Activated T-cell treated with anti-CD3 and anti-CD28 coated beads for 24 hours (primary cell): ENCODE data around the gene ZNF35.
"Not testable (repeated sequence)": the region's sequence is repeated elsewhere in the genome, so short reads cannot be mapped to it uniquely, and the experiment has no call there.

Source experiments
- DNase-seq: peaks from one replicate; pipeline ENCODE4 v3.0.0-alpha.2; 2020; ENCODE audit warnings: low read depth

The ZNF35 gene

DNA sequence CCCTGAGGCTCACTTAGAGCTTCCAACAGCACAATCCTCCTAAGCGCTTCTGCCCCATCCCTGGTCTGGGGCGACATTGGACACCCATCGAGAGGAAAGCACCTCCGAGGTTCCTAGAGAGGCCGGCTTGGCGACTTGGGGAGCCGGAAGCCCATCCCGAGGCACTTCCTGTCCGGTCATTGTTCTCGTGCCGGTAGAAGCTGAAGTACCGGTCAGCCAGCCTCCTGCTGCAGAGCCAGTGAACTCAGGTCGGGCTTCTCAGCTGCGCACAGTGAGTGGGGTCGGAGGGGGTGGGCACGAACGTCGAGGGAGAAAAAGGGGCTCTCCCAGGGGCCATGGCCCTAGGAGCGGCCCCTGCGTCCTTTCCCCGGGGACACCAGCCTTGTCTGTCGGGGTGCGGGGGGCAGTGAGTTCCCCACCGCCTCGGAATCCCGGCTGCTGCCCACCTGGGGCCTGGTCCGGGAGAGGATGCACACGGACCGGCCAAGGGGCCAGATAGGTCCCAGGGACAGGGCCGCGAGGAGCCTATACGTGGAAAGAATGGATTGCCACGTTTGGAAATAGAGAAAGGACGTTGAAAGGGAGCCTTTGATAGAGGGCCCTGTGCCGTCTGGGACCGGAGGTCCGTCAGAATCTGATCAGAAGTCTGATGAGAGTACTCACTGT is at the start of gene ZNF35:
Gene ZNF35 (plus strand): TSS at position 169 of the 666 bp plus-strand sequence. CDS start 2,336 bp downstream, outside the sequence.
- DNase-seq = peak; percentile 26

DNA sequence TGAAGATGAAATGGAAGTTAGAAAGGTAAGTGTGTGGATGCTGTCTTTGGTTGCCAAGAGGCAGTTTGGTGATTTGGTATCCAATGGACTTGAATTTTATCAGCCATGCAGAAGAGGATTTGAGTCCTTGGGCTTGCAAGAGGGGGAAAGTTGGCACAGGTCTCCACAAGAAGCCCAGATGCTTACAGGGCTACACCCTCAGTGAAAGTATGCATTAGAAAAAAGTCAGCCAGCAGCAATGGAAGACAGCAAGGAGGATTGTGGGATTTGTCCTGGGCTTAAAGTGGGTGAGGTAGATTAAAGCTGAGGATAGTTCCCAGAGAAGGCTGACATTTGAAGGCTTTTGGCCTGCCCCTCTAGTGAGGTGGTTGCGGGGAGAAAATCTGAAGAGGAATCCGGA is 46.8 kb upstream of the ZNF35 start:
- DNase-seq = no peak

GRCh38 chr3:44612678-44613077 is 35.9 kb upstream of the ZNF35 start:
- no peak for DNase-seq

GRCh38 chr3:44624749-44625480 is 23.6 kb upstream of the ZNF35 start, which contains the start of gene ZNF197:
TSS of gene ZNF197 (plus strand) at chr3:44625036. CDS start at chr3:44629155, 4,119 bp downstream.
- peak; percentile 60 for DNase-seq

- no peak for DNase-seq
Measured at GRCh38 chr3:44628716-44629115, 19.8 kb upstream of the ZNF35 start.

DNA sequence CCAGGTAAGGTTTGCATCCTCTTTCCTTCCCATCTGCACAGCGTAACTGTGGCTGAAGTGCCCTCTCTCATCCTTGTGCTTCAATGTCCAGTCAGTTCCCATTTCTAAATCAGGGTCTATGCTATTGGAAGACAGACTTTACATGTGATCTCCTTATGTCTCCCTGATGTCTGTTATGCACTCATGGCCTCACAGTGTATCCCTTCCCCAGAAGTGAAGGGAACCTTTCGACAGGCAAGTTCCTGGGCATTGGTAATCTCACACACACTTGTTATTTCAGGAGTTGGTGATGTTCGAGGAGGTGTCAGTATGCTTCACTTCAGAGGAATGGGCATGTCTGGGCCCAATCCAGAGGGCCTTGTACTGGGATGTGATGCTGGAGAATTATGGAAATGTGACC is 16.3 kb upstream of the ZNF35 start:
- no peak for DNase-seq

DNA sequence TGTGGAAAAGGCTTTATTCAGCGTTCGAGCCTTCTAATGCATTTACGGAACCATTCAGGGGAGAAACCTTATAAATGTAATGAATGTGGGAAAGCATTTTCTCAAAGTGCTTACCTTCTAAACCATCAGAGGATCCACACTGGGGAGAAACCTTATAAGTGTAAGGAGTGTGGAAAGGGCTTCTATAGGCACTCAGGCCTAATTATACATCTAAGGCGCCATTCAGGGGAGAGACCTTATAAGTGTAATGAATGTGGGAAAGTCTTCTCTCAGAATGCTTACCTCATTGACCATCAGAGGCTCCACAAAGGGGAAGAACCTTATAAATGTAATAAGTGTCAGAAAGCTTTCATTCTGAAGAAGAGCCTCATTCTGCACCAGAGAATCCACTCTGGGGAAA is 6.2 kb upstream of the ZNF35 start:
- no peak for DNase-seq

DNA sequence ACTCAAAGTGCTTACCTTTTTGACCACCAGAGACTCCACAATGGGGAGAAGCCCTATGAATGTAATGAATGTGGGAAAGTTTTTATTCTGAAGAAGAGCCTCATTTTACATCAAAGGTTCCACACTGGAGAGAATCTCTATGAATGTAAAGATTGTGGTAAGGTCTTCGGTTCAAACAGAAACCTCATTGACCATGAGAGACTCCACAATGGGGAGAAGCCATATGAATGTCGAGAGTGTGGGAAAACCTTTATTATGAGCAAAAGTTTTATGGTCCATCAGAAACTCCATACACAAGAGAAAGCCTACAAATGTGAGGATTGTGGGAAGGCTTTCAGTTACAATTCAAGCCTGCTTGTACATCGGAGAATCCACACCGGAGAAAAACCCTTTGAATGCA is 5.5 kb upstream of the ZNF35 start:
- DNase-seq = no peak

DNA sequence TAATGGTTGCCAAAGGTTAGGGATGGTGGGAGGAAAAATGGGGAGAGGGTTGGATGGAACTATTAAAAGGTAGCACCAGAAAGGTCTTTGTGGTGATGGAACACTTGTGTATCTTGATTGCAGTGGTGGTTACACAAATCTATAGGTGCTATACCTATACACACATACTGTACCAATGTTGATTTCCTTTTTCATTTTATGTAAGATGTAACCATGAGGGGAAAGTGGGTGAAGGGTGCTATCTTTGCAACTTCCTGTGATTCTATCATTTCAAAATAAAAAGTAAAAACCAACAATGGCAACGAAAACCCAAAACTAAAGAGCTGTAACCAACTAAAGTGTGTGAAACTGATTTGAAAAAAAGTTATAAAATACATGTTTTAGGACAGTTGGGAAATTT is 761 bp upstream of the ZNF35 start:
- DNase-seq = no peak

DNA sequence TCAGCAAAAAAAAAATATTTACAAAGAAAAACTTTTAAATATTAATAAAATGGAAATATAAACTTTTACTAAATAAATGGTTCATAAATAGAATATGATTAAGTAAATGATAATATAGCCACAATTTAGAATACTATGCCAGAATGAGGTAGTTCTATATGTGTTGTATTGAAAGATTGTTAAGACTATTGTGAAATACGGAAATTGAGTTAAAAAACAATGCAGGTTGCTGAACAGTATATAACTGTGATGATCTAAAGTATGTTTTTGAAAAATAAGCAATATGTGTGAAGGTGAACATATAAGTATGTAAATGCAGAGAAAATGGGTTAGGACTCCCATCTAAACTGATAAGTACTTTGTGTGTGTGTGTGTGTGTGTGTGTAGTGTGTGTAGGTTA is 1.2 kb downstream of the ZNF35 start:
- no peak for DNase-seq

GRCh38 chr3:44654039-44654438 is 5.5 kb downstream of the ZNF35 start:
- DNase-seq = no peak

DNA sequence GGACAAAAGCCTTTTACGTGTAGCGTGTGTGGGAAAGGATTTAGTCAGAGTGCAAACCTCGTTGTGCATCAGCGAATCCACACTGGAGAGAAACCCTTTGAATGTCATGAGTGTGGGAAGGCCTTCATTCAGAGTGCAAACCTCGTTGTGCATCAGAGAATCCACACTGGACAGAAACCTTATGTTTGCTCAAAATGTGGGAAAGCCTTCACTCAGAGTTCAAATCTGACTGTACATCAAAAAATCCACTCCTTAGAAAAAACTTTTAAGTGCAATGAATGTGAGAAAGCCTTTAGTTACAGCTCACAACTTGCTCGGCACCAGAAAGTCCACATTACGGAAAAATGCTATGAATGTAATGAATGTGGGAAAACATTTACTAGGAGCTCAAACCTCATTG is 10.5 kb downstream of the ZNF35 start:
- DNase-seq = no peak

- DNase-seq = no peak
Measured at GRCh38 chr3:44659434-44659833, 10.9 kb downstream of the ZNF35 start.

DNA sequence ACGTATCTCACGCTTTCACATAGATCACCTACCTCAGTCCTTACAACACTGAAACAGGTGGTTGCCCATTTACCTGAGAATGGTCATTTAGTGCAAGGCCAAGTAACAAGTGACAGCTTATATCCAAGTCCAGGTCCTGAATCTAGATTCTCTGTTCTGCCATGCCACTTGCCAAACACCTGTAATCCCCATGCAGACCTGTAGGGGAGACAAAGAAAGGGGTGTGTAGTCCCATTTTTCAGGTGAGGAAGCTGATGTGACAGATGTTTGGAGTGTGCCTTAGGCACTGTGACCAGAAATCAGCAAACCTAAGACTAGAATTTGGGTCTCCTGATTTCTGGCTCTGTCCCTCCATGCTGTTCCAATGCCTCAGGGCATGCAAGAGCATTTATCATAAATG is 12.7 kb downstream of the ZNF35 start:
- no peak for DNase-seq

GRCh38 chr3:44665173-44665572 is 16.6 kb downstream of the ZNF35 start:
- no peak for DNase-seq

DNA sequence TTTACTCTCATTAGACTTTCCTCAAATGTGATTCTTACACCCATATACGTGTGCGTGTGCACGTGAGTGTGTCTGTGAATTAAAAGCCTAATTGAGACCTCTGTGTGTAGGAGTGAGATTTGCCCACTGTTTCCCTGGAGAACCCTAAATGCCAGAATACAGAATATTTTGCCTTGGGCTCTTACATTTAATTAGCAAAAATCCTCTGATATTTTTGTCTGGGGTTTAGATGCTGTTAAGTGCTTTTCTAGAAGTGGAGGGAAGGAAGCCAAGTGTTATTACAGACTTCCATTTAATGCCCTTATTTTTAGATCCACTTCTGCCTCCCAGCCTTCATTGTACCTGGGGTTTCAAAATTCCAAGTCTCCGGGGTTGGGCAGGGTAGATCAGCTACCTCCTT is 17.8 kb downstream of the ZNF35 start:
- no peak for DNase-seq

- DNase-seq = no peak
Measured at GRCh38 chr3:44669760-44670159, 21.2 kb downstream of the ZNF35 start.

DNA sequence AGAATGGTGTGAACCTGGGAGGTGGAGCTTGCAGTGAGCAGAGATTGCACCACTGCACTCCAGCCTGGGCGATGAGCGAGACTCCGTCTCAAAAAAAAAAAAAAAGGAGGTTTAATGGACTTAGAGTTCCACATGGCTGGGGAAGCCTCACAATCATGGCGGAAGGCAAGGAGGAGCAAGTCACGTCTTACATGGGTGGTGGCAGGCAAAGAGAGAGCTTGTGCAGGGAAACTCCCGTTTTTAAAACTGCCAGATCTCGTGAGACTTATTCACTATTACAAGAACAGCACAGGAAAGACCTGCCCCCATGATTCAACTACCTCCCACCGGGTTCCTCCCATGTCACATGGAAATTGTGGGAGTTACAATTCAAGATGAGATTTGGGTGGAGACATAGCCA is 24.9 kb downstream of the ZNF35 start:
- DNase-seq = not testable (repeated sequence)

DNA sequence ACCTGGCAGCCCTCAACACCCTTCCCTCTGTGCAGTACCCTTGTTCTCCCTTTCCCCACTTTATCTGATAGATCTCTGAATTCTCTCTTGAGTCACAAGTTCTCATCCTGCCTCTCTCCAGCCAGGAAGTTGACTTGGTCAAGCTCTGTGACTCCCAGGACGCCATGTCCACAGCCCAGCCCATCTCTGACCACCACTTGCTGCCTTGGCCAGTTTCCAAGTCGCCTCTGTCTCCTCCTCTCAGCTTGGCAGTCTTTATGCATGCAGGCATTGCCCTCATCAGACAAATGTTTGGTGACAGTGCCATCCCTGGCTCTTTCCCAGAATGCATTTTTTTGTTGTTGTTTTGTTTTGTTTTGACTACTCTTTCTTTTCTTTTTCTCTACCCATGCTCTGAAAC is 25.7 kb downstream of the ZNF35 start:
- DNase-seq = no peak

DNA sequence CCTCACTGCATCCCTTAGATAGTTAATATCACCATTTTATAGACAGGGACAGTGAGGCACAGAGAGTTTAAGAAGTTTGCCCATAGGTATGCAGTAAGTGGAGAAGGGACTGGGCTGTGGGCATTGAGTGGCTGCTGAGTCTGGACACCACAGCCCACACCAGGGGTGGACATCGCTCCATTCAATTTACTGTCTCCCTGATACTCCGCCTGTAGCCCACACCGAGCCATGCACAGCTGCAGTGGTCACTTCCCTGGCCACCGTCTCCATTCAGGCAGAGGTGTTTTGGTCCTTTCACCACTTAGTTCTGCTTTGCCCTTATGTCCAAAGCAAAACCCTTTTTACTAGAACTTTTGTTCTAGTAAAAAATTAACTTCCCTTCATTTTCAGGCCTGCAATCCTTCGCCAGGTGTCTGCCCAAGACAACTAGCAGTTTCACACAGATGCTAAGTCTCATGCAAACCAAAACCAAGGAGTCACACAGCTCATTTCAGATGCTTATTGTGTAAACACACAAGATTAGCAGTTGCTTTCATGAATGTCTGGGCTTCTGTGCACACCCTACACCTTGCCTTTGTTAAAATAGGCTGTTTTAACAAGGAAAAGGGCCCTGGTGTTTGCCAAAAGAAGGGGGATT is 30.1 kb downstream of the ZNF35 start:
- DNase-seq = no peak

- no peak for DNase-seq
Measured at GRCh38 chr3:44680921-44681455, 32.5 kb downstream of the ZNF35 start.

- DNase-seq = no peak
Measured at GRCh38 chr3:44682182-44682896, 33.8 kb downstream of the ZNF35 start.
